ENCODE data around the gene GPC3.

DNA sequence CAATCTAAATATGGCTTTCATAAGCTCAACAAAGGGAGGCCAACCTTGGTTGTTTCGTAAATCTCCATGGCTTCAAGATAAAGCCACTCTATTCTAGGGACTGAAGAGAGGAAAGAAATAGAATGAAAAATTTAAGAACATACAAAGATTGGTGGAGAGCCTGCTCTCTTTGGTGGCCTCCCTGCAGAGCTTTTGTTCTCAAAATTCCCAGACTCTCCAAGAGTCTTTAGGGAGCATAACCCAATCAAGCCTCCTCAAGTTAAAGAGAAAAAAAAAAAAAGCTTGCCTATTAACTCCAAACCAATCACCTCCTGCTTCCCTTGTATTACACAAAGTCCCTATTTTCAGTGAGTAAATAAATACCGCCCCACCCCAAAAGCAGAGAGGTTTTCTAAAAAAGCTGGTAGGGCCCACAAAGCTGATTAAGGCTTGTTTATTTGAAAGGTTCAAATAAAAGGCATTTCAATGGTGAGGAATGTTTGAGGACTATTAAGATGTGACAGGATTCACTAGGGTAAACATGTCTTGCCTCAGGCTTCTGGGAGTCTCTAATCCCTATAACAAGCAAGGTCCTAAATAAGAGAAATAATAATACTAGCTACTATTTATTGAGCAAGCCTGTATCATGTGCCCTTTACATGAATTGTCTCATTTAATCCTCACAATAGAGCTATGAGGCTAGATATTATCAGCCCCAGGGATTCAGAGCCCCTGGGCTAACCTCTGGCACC, 71.6 kb downstream of the GPC3 start:
- no peak for TF ChIP-seq POLR2AphosphoS5 (IDR thresholded peaks at IDR 0.05; ENCODE audit: insufficient read depth, low read depth, low read length)
- TF ChIP-seq MYC (IDR thresholded peaks at IDR 0.05; ENCODE audit: low read depth, low read length) = no peak
- TF ChIP-seq CTCF (IDR thresholded peaks at IDR 0.05; ENCODE audit: extremely low read depth in 1 of 2, insufficient read depth in 1 of 2, low read depth in 1 of 2, low read length in 2 of 2) = no peak
- no peak for TF ChIP-seq JUN (IDR thresholded peaks at IDR 0.05; ENCODE audit: borderline replicate concordance, insufficient read depth, insufficient read length, low read depth)
- no peak for TF ChIP-seq EZH2 (IDR thresholded peaks at IDR 0.05; ENCODE audit: borderline replicate concordance, low read depth, low read length, severe bottlenecking)
